ENCODE results near the gene CCDC167.

DNA sequence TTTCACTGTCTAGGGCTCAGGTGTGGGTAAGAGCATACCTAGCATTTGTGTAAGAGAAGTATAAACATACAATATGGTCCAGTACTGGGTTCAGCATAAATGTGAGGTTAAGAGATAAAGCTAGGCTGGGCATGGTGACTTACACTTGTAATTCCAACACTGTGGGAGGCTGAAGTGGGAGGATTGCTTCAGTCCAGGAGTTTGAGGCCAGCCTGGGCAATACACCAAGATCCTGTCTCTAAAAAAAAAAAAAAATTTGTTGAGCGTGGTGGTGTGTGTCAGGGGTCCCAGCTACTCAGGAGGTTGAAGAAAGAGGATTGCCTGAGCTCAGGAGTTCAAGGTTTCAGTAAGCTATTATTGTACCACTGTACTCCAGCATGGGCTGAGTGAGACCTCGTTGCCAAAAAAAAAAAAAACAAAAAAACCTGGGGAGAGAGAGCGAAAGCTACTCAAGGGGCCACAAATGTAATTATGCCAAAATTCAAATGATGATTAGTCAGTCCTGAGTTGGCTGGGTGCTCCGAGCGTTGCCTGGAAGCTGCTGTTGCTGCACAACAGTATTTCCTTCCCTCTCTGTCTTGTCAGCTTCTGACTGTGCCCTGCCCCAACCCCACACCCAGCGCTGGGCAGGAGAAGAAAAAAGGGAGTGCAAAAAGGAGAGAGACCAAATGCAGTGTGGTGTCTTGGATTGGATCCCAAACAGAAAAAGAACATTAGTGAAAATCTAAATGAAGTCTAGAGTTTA, 42.7 kb downstream of the CCDC167 start:
- TF ChIP-seq, protein P1, sequence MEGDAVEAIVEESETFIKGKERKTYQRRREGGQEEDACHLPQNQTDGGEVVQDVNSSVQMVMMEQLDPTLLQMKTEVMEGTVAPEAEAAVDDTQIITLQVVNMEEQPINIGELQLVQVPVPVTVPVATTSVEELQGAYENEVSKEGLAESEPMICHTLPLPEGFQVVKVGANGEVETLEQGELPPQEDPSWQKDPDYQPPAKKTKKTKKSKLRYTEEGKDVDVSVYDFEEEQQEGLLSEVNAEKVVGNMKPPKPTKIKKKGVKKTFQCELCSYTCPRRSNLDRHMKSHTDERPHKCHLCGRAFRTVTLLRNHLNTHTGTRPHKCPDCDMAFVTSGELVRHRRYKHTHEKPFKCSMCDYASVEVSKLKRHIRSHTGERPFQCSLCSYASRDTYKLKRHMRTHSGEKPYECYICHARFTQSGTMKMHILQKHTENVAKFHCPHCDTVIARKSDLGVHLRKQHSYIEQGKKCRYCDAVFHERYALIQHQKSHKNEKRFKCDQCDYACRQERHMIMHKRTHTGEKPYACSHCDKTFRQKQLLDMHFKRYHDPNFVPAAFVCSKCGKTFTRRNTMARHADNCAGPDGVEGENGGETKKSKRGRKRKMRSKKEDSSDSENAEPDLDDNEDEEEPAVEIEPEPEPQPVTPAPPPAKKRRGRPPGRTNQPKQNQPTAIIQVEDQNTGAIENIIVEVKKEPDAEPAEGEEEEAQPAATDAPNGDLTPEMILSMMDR (IDR thresholded peaks at IDR 0.05) = no peak
- TF ChIP-seq ZFX (IDR thresholded peaks at IDR 0.05; ENCODE audit: borderline replicate concordance) = no peak
